Stimulated activated CD8-positive, alpha-beta memory T cell treated with anti-CD3 and anti-CD28 coated beads, Interleukin-4, amount 100 ng/mL, for 1 hour (primary cell): ENCODE results near the gene CRELD2.

ENCODE experiments used
- DNase-seq, 2 donors: peaks; one replicate each; pipeline ENCODE4 v3.0.0-alpha.2; 2020; ENCODE audit warnings: low read depth in 2 of 2, low spot score in 1 of 2

Gene CRELD2

DNA sequence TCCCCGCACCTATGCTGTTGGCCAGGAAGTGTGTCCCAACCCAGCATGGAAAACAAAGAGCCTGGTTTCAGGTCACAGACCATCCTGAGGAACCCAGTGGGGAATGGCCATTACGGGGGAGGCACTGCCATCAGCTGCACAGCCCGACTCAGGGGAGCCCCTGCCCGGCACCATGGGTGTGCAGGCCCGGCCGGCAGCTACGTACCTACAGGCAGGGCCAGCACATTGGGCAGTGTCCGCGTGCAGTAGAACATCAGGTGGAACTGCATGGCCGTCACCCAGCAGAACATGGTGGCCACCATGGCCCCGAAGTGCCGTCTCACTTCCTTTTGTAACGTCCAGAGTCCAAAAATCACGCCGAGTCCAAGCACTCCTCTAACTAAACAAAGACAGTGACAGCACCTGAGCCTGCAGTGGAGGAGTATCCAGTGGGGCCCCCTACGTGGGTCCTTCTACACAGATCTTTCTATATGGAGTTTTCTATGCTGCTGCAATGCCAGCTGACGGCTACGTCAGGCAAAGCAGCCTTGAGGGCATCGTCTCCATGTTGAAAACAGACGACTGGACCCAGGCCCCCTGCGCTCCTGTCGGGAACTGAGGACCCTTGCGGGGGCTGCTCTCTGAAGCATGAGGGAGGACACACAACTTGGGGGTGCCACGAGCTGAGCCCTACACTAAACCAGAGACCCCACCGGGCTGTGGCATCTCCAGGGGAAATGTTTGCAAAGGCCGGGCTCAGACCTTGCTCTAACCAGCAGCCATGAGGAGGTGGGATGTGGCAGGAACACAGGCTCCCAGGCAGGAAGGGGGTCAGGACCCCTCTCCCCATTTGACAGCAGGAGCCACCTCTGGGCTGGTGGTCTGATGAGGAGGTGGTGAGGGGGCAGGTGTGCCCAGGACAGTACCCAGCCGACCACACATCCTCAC lies 7.9 kb upstream of the CRELD2 start:
- no peak for DNase-seq

DNA sequence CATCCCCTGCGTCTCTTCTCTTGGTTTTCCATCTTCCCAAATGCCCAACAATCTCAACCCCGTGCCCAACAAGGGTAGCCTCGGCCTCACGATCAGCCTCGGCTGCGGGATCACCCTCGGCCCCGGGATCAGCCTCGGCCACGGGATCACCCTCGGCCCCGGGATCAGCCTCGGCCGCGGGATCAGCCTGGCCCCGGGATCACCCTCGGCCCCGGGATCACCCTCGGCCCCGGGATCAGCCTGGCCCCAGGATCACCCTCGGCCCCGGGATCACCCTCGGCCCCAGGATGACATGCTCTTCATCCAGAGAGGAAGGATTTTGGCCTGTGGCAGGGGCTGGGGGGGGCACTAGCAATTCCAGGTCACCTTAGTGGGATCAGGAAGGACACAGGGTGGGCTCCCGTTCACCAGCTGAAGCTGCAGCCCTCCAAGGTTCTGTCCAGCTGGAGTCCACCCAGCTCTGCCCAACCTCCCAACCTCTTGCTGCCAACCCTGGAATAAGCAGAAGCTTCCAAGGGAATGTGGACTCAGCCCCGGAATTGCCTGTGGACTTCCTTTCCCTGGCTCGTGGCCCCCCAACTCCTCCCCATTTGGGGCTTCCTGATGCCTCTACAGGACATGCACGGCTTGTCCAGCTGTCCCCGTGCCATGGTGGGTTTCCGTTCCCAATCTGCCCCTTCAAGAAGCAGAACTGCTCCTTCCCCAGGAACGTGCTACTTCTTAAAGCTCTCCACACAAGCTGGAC lies 6.4 kb upstream of the CRELD2 start:
- no peak for DNase-seq

DNA sequence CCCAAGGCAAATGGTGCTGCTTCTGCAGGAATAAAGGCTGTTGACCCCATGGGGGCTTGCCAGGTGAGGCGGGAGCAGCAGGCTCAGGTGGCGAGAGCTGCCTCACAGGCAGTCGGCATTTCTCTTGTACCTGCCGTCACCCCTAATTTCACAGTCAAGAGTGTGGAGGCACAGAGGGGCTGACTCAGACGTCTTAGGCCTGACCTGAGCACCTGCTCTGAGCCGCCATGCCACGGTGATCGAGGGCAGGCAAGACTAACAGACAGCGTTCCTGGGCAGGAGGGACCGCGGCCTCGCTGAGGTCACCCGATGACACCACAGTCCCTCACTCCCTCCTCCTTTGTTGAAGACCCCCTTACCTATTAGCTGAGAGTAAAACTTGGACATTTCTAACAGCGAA lies 5.4 kb upstream of the CRELD2 start:
- DNase-seq: no peak

DNA sequence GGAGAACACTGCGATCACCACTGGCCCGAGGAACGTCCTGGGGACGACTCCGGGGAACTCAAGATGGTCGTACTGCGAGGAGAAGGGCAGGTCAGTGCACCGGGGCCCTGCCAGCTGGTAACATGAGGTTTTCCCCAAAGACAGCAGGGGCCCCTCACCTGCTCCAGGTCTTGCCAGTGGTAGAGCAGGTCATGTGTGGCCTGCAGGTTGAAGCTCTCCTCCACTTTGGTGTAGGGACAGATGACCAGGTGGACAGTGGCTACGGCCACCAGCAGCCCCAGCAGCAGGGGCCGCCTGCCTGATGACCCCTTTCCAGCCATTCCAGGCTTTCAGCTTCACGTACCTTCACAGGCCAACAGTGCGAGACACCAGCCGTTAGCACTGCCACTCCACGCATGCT lies 5.0 kb upstream of the CRELD2 start:
- no peak for DNase-seq

GRCh38 chr22:49914256-49914655 lies 4.2 kb upstream of the CRELD2 start:
- no peak for DNase-seq

- DNase-seq: no peak
Observed at GRCh38 chr22:49915610-49916009, 2.8 kb upstream of the CRELD2 start.

DNA sequence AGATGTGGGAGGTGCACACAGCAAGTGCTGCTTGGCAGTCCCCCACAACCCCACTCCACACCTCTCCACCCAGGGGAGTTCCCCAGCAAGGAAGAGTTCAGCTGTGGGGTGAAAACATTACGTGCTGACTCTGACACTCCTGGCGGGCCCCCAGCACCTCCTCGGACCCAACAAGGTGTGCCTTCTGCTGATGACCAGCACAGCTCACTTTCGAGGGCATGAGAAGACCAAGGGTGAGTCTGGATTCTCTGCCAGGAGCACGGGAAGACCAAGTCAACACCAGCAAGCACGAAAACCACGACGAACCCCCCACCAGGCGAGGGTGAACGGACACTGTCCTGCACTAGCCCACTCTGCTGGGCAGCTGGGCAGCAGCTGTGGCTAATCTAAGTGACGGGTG lies 1.6 kb upstream of the CRELD2 start:
- DNase-seq: no peak

GRCh38 chr22:49918911-49919881 lies 762 bp downstream of the CRELD2 start:
- DNase-seq: no peak

- DNase-seq: no peak
Observed at GRCh38 chr22:49920859-49921258, 2.4 kb downstream of the CRELD2 start.

DNA sequence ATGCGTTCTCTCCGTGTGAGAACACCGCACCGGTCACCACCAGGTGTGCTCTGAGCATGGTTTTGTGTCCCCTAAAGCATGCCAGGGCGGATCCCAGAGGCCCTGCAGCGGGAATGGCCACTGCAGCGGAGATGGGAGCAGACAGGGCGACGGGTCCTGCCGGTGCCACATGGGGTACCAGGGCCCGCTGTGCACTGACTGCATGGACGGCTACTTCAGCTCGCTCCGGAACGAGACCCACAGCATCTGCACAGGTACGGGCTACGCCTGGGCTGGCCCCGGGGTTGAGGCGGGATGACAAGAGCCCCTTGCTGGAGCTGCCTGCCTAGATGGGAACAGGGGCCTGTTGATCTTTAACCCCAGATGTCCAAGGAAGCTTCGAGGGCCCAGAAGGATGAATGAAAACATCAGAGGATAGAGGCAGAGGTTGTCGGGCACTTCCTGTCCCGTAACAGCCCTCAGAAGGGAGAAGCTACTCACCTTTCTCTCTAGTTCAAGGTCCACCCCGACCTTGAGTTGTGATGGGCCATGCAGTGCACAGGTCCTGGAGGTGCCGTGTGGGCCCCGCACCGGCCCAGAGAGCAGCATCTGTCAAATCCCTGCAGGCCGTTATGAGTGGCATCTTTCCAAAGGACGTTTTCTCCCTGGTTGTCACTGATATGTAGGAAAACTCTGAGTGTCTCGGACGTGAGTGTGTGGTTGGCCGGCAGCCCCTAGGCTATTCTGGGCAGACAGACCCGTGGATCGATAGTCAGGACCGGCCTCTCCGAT lies 3.3 kb downstream of the CRELD2 start:
- no peak for DNase-seq

DNA sequence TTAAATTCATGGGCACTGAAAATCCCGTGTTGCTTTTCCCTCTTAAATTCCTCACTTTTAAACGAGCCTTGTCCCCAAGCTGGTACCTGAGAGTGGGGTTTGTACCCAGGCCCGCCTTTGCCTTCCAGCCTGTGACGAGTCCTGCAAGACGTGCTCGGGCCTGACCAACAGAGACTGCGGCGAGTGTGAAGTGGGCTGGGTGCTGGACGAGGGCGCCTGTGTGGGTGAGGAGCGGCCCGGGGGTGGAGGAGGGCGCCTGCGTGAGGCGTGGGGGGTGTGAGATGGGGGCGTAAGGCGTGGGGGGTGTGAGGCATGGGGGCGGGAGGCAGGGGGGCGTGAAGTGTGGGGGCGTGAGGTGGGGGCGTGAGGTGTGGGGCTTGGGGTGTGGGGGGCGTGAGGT lies 4.0 kb downstream of the CRELD2 start:
- DNase-seq: no peak

DNA sequence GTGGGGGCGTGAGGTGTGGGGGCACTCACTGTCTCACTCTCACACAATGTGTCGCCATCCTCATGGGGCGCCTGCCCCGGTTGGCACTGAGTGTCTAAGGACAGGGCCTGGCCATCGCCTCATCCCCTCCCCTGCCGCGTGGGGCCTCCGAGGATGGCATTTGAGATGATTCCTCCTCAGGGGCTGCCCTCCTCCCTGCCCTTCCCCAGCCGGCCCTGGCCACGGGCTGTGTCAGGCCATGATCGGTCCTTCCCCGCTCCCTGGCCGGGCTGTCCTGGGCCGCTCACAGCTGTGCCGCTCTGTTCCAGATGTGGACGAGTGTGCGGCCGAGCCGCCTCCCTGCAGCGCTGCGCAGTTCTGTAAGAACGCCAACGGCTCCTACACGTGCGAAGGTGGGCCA lies 4.5 kb downstream of the CRELD2 start:
- DNase-seq: no peak

DNA sequence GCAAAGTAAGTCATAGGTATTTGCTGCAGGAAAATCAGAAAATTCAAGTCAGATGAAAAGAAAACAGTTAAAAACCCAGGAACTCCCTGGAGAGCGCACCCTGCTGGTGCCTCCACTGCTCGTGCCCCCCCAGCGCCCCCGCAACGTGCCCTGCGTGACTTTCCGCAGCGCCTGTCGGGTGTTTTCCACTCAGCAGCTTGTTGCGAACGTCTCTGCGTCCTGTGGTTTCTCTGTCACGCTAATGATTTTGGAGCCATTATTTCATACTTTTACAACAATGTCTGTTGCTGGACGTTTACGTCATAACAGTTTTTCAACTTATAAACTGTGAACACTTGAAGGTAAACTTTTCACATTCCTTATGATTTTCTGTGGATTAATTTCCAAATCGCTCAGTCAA lies 5.0 kb downstream of the CRELD2 start:
- no peak for DNase-seq

GRCh38 chr22:49924113-49924833 lies 5.8 kb downstream of the CRELD2 start:
- no peak for DNase-seq

- peak in 1 of 2 donors; percentile 50 for DNase-seq
Observed at GRCh38 chr22:49925525-49926128, 7.2 kb downstream of the CRELD2 start.

- DNase-seq: no peak
Observed at GRCh38 chr22:49926916-49927315, 8.5 kb downstream of the CRELD2 start.

DNA sequence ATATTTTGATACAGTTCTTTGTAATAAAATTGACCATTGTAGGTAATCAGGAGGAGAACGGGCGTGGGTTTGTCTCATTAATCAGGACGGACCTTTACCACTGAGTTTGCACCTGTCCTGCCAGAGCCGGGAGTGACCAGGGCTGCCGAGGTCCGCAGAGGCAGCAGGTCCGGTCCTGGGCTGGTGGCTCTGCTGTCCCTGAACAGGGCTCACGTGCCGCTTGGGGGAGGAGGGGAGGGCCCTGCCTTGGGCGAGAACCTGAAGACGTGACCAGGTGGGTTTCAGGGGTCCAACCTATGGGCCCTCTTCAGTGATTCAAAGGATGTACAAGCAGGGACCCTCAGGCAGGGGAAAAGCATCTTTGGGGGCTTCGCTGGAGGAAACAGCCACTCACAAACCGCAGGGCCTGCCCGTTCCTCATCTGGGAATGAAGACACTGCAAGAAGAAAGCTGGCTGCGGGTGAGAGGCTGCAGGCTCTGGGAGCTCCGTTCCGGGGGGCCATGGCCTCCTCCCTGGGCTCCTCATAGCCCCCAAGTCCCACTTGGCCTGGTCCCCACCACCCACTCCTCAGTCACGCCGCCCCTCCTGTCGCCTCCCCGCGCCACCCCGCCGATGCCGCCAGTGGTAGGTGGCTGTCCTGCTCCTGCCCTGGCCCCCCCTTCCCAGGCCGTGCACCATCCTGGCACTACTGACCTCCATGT lies 9.2 kb downstream of the CRELD2 start:
- DNase-seq: no peak

DNA sequence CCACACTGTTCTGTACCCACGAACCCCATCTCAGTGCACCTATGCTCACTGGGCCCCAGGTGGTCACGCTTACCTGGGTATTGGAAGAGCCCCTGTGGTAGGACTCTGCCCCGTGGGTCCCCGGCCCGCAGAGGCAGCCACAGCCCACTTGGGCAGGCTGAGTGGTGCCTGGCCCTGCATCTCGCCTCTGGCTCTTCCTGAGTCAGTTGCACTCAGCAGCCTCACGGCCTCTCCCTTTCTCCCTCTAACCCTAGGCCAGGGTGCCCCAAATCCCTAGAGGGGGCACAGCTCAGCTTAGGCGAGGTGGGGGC lies 9.7 kb downstream of the CRELD2 start:
- DNase-seq: no peak
